HG02981 (cell line): ENCODE data around the gene TPTE.
"Not testable (repeated sequence)": the region's sequence is repeated elsewhere in the genome, so short reads cannot be mapped to it uniquely, and the experiment has no call there.

Source experiments
- ATAC-seq: cut with Tn5 transposase; IDR thresholded peaks from one replicate; pipeline ENCODE4 v1.9.1; 2021; ENCODE audit warnings: mild to moderate bottlenecking, moderate library complexity; ENCODE audit not compliant: unreplicated experiment

Gene TPTE

DNA sequence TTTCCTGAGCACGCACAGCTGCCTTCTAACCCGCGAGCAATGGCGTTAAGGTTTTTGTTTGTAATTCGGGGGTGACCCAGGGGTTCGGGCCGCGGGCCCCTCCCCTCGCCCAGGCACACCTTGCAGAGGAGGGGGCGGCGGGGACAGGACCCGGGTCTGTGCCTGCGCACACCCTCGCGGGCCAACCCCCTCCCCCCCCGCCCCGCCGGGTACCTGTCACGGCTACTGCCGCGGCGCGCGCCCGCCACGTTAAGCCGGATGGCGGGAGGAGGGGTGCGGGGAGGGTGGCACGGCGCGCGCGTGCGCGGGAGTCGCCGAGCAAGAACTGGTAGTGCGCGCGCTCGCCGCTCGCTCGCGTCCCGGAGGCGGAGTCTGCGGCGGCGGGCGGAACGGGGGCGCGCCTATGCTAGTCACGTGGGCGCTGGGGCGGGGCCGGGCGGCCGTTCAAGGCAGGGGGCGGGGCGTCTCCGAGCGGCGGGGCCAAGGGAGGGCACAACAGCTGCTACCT, at the start of gene TPTE:
TPTE (plus strand) TSS at position 493 of the 508 bp plus-strand sequence. CDS start 17,141 bp downstream, outside the sequence.
- ATAC-seq, result no peak

DNA sequence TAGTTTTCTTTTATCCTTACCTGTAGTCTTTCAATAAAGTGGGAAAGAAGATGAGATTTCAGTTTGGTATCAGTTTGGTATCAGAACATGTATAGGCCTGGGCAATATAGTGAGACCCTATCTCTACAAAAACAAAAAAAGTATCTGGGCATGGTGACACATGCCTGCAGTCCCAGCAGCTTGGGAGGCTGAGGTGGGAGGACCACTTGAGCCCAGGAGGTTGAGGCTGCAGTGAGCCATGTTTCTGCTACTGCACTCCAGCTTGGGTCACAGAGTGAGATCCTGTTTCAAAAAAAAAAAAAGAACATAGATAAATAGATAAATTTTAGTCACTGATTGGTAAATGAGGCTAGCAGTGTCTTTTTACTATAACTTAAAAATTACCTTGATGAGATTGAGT, 49.4 kb upstream of the TPTE start:
- not testable (repeated sequence) for ATAC-seq

DNA sequence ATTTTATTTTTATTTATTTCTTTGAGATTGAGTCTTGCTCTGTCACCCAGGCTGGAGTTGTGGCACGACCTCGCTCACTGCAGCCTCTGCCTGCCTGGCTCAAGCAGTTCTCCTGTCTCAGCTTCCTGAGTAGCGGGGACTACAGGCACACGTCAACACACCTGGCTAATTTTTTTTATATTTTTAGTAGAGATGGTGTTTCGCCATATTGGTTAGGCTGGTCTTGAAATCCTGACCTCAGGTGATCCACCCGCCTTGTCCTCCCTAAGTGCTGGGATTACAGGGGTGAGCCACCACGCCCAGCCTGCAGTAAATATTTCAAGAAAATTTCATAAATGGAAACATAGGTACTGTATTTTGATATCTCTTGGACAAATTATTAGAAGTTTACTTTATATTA, 43.6 kb upstream of the TPTE start:
- not testable (repeated sequence) for ATAC-seq

DNA sequence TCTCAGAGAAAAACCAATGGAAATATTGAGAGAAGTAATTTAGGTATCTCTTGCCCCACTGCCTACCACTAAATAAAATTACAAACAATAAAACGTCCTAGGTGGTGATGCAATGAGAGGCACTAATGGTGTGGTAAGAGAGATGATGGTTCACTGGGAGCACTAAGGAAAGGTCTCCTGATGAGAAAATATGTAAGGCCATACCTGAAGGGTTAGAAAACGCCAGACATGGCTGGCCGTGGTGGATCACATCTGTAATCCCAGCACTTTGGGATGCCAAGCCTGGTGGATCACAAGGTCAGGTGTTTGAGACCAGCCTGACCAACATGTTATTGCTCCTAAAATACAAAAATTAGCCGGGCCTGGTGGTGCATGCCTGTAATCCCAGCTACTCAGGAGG, 41.5 kb upstream of the TPTE start:
- ATAC-seq, result not testable (repeated sequence)

DNA sequence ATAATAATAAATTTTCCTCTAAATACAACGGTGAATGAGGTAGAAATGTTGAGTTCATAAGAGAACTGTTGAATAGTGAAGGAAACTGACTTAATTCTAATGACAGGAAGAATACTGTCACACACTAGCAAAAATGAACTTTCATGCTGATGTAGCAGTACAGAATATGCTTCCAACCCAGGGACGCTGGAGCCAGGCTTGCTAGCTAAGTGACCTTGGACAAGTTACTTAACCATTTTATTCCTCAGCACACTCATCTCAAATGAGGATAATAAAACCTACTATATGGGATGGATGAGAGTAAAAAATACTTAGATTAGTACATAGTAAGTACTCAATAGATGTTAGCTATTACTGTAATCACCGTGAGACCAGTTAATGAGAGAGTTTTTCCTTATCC, 36.5 kb upstream of the TPTE start:
- not testable (repeated sequence) for ATAC-seq

DNA sequence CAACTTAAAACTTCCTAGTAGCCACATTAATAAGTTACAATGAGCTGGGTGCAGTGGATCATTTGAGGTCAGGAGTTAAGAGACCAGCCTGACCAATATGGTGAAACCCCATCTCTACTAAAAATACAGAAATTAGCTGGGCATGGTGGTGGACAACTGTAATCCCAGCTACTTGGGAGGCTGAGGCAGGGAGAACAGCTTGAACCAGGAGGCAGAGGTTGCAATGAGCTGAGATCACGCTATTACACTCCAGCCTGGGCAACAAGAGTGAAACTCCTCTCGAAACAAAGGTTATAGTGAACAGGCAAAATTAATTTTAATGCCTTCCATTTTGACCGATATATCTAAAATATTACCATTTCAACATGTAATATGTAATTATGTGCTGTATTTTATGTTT, 30.9 kb upstream of the TPTE start:
- not testable (repeated sequence) for ATAC-seq

DNA sequence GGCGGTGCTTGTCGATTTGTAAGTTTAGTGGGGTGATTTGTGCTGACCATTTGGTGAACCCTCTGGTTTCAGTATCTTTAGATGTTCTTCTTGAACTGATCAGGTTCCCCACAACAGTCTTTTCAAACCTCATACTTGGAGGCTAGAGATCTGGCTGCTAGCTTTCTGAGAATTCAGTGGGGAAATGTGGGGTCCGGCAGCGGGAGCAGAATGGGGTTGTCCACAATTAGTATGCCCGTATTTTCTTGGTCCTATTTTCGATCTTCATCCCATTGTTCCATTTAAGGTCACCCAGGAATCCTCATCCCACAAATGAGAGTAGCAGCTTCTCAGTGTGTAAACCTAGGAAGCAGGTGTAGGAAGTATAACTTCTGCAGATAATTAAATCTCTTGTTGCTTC, 10.3 kb upstream of the TPTE start:
- no peak for ATAC-seq

DNA sequence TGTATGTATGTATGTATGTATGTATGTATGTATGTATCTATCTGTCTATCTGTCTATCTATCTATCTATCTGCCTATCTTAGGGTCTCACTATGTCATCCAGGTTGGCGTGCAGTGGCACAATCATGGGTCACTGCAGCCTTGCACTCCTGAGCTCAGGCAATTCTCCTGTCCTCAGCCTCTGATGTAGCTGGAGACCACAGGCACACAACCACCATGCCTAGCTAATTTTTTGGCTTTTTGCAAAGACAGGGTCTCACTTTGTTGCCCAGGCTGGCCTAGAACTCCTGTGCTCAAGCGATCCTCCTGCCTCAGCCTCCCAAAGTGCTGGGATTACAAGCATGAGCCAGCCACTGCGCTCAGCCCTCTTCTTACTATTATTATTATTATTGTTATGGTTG, 4.5 kb upstream of the TPTE start:
- ATAC-seq, result not testable (repeated sequence)

DNA sequence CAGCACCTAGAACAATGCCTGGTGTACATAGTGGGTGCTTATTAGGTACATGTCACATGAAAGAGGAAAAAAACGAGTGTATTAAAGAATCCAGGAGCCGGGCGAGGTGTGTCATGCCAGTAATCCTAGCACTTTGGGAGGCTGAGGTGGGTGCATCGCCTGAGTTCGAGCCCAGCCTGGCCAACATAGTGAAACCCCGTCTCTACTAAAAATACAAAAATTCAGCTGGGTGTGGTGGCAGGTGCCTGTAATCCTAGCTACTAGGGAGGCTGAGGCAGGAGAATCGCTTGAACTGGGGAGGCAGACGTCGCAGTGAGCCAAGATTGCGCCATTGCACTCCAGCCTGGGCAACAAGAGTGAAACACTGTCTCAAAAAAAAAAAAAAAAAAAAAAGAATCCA, 3.5 kb upstream of the TPTE start:
- ATAC-seq, result not testable (repeated sequence)

DNA sequence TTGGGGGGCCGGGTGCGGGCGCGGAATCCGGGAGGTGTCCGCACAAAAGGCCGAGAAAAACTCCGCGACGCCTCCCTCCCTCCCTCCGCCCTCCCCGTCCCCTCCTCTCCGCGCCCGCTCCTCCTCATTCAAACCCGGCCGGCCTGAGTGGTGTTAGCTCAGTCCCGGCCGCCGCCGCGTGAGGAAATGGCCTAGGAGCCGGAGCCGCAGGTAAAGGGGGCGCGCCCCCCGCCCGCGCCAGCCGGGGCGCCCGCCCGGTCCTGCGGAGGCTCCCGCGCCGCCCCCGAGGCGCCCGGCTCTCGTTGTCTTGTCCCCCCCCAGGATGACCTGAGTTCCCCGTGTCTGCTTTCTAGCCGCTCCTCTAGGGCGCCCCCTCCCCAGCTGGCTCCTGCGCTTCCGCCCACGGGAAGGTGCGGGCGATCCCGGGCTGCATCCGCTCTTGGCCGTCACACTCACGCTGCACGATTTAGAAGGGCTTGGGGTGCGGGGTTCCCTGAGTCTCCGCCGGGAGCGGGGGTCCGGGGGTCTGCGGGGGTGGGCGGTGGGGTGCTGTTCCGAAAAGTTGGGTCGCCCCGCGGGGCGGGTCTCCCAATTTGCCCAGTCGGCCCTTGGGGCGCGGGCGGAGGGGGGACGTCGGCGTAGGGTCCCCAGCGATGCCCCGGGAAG, 585 bp downstream of the TPTE start:
- not testable (repeated sequence) for ATAC-seq

DNA sequence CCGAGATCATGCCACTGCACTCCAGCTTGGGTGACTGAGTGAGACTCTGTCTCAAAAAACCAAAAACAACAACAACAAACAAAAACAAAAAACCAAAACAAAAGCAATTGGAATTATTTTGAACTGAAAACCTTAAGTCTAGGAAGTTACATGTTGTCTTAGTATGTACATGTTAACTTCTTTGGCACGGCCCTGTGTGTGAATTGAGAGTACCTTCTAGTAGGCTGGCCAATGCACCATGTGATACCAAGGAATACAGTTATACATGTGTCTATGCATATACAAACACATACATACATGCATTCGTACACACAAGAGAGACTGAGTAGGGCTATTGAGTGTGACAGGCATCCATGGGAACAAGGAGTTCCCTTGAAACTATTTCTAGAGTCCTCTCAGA, 18.6 kb downstream of the TPTE start:
- ATAC-seq, result no peak

DNA sequence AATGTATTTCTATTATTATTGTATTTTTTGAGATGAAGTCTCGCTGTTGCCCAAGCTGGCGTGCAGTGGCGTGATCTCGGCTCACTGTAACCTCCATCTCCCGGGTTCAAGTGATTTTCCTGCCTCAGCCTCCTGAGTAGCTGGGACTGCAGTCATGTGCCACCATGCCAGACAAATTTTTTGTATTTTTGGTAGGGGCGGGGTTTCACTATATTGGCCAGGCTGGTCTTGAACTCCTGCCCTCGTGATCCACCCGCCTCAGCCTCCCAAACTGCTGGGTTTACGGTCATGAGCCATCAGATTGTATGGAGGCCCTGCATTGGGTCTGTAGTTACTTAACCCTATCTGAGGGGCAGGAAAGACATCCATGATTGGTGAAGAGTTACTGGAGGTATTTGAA, 23.0 kb downstream of the TPTE start:
- not testable (repeated sequence) for ATAC-seq

DNA sequence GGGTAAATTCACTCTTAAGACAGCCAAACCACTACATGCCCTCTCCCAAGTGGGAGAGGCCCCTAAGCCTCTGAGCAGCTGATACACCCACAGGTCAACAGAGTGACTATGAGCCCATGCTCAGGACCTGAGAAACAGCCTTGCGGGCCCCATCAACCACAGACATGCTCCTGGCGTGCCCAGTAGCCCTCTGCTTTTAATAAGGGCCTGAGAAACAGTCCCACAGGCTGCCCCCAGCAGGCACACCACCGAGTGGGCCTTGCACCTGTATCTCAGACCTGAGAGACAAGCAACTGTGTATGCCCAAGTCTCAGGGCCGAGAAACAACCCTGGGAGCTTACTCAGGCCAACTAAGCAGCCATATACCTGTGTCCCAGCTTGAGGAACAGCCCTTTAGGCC, 26.5 kb downstream of the TPTE start:
- ATAC-seq, result not testable (repeated sequence)

DNA sequence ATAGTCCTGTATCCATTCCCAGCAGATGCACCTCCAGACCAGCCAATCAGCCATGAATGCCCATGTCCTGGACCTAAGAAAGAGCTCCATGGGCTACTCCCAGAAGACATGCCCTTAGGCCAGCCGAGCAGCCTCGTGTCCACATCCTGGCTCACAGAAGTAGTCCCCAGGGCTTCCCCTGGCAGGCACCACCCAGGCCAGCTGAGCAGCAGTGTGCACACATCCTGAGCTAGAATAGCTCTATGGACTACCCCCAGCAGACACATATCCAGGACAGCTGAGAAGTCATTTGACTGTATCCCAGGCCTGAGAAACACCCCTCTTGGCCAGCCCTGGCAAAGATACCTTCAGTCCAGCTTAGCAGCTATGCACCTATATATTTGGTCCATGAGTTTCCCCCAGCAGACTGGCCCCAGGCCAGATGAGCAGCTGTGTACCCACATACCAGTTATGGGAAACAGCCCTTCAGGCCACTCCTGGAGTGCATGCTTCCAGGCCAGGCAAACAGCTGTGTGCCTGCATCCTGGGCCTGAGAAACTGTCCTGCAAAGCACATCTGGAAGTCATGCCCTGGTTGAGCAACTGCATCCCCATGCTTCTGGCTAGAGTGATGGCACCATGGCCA, 27.1 kb downstream of the TPTE start:
- ATAC-seq, result not testable (repeated sequence)

DNA sequence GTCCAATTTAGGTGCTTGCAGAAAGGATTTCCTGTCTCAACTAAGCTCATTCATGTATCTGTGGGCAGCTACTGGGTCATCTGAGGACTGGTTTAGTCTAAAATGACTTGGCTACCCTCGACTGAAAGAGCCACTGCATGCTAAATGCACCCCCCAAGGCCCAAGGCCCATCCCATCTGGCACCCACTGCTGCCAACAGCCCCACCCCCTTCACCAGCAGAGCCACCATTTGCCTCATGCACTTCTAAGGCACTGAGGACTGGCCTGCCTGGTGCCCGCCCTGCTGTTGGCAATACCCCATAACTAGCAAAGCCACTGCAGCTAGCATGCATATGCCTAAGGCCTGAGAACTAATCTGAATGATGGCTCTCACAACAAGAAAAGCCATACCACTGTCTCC, 49.4 kb downstream of the TPTE start:
- ATAC-seq, result not testable (repeated sequence)

DNA sequence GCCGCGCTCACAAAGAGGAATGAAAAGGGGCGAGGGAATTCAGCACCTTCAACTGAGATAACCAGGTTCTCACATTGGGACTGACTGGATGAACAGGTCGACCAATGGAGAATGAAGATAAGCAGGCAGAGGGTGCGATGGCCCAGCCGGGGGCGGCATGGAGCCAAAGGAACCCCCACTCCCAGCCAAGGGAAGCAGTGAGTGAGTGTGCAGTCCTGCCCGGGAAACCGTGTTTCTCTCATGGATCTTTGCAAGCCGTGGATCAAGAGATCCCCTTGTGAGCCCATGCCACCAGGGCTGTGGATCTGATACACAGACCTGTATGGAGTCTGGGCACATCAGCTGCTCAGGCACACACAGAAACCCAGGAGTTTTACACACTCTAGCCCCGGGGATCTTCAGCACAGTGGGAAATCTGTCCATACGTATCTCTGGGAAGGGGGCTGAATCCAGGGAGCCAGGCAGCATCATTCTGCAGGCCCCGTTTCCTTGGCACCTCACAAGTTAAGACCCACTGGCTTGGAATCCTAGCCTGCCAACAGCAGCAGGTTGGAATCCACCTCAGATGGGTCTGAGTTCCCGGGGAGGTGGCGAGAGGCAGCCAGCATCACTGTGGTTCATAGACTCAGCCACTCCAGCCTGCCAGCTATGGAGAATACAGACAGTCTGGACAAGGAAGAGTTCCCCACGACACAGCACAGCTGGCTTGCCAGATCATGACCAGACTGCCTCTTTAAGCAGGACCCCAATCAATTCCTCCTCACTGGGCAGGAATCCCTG, 53.3 kb downstream of the TPTE start:
- ATAC-seq, result not testable (repeated sequence)

DNA sequence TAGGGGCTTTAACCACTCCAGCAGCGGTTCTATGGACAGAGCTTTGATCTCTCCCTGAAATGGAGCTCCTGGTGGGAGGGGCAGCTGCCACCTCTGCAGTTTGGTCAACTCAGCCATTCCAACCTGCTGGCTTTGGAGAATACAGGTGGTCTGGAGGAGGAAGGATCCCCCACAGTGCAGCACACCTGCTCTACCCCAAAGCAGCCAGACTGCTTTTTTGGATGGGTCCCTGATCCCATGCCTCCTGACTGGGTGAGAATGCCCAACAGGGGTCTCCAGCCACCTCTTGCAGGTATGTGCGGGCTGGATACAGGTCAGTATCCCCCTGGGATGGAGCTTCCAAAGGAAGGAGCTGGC, 53.9 kb downstream of the TPTE start:
- no peak for ATAC-seq

DNA sequence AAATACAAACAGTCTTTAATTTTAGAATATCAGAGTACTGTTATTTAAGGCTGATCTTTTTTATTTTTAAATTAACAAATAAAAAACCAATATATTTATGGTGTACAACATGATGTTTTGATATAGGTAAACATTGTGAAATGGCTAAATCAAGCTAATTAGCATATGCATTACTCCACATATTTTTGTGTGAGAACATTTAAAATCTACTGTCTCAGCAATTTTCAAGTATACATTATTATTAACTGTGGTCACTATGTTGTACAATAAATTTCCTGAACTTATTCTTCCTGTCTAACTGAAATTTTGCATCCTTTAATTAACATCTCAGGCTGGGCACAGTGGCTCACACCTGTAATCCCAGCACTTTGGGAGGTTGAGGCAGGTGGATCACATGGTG, 57.5 kb downstream of the TPTE start:
- not testable (repeated sequence) for ATAC-seq

DNA sequence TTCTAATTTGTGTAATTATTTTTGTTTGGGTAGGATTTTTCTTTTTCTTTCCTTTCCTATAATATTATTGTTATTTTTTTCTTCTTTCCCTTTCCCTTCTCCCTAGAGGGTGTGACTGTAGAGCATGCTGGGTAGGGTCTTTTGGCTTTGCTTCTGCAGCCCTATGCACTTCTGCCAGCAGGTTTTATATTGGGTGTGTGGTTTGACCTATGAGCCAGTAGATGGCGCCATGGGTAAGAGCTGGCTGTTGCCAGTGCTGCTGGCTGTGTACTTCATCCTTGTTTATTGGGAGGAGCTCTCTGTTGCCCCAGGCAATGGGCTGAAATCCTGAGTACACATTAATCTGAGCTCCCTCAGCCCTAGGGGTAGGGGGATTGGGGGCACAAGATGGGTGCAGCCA, 67.7 kb downstream of the TPTE start:
- ATAC-seq, result not testable (repeated sequence)

DNA sequence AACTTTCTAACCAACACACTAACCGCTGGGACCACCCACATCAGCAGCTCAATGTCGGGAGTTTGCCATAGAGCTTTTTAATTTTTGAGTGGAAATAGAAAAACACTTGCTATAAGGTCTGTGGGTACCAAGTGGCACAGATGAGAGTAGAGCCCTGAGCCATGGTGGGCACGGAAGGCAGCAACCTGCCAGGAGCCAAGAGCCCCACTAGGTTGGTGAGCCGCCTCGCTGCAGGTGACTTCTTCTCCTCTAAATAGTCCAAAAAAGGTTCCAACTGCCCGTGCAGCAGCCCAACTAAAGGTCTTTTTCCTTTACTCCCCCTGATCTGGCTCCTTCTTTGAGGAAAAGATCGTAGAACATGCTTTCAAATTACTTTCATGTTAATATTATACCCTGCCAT, 85.7 kb downstream of the TPTE start:
- ATAC-seq, result not testable (repeated sequence)

DNA sequence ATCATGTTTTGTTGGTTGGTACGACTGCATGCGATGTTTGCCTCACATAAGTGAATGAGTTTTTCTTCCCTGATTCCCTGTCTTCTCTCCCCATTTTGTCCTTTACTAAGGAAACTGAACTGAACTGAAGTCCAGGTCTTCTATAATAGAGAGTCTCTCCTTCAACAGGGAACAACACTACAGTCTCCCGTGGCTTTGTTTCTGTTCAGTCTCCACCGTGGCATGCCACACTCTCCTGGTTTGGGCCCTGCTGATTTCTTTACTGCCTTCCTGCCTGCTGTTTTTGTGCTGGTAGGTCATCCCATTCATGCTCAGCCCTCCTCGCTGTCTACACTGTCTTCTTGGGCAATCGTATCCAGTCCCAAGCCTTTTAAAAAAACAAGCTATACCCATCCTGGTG, 92.9 kb downstream of the TPTE start:
- ATAC-seq, result not testable (repeated sequence)

DNA sequence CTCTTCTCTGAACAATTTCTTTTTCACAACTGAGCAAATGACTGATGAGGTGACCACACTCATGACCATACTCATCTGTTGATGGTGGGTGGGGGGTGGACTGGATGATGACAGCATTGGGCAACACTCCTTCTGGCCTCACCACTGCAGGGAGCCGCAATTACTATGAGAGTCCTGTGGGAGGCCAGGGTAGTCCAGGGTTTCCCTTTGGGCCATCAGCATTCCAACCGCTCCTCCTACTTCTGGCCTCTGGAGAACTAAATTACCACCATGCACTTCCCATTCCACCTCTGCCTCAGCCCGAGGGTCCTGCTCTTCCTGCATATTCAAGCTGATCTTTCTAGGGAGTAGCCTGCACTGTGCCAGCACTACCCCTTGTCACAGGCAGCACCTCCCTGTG, 94.7 kb downstream of the TPTE start:
- not testable (repeated sequence) for ATAC-seq
